Activated CD4-positive, alpha-beta T cell treated with anti-CD3 and anti-CD28 coated beads for 1 hour (primary cell): Measurements from ENCODE around the gene HSPH1.

Experiments used
- DNase-seq: peaks from one replicate; pipeline ENCODE4 v3.0.0-alpha.2; 2020

HSPH1 gene

DNA sequence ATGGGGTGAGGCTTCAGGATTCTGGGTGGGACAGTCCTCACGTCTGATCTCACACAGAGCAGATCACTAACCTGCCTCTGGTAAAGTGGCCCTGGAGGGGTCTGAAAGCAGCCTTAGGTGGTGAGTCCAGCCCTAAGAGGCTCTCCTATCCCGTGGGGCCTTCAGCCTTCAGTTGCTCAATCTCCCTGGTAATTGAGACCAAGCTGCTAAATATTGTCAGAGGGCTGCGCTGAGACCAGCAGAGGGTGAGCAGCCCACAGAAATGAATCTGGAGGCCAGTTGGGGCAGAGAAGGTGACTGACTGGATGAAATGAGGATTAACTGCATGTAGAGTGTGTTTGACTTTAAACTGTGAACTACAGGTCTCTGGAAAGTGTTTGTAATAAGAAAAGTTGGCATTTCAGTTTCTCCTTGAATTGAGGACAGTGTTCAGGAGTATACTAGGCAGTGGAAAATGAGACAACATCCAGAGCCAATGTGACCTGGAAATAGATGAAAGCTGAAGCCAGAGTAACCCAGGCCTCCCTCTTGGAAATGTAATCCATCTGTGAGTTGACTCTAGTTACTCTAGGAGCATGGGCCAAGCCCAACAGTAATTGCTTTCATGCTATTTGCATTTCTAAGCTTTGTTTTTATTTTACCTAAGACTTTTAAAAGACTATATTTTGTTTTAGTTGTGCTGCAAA, 14.3 kb upstream of the HSPH1 start:
- no peak for DNase-seq

DNA sequence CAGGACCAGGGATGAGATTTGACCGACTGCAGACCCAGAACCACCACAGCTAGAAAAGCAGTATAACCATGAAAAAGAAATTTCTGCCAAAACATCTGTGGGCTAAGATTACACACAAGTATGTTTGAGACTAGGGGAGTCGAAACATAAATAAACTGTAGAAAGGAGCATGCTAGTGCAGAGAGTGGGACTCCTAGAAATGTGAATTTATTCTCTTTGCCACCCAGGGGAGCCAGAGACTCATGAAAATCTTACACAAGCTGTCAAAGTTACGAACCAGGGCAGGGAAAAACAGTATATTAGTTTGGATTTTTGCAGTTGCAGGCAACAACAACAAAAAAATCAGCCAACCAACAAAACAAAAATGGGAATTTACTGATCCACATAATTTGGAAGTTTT, 12.3 kb upstream of the HSPH1 start:
- no peak for DNase-seq

DNA sequence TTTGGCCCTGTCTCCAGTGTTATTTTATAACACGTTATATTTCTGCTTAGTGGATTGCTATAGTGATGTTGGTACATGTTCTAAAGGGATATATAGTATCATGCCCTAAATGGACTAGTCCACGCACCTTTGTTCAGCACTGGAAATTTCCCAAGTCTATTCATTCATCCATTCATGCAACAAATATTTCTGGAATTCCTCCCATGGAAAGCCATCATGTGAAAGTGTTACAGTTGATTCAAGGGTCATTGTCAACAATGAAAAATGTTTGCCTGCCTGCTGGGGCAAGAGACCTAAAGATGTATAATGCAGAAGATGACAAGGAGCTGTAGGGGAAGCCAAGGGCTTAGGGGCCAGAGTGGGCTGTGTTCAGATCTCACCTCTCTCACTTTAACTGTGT, 10.8 kb upstream of the HSPH1 start:
- no peak for DNase-seq

DNA sequence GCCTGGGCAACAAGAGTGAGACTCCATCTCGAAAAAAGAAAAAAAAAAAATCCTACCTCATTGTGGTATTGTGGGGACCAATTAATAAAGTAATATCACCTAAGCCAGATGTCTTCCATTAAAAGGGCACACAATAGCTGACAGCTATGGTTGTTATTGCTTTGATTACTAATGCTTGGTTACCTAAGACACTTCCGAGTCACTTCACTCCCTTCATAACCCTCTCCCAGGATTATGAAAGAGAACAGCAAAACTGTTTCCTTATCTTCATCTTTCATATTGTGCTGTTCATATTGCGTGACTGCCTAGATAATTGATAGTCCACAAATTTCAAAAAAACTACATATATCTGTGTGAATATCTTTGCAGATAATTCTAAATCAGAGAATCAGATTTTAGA, 10.3 kb upstream of the HSPH1 start:
- DNase-seq: no peak

DNA sequence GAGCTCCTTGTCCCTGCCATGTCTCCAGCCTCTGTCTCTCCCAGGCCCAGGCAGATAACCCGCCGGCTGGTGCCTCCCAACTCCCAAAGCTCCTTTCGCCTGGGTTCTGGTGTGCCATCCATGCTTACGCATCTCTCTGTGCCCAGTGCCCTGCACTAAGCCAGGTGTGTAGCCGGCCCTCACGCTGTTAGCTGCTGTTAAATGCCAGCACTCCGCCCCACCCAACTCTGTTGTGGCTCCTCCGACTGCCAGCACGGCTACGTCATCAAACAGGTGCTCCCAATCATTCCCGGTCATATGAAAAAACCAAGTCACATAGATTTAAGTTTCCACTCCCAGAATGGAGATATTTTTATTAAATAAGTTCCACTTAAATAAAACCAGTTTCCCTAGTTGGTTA, 7.0 kb upstream of the HSPH1 start:
- DNase-seq: no peak

DNA sequence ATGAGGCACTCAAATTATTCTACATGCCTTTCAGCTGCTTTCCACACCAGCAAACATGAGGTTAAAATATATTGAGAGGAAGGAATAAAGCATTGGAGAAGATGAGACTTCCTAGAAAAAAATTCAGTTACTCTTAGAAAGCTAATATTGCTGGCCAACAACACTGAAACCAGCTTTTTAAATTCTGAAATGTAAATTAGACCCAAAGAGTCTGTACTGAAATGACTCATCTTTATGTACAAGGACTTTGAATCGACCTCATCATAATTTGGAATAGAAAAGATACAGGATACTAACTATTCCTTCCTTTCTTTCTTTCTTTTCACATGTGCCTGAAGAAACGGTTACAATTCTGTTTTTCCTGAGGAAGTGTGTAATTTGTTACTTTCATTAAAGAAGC, 6.5 kb upstream of the HSPH1 start:
- DNase-seq: no peak

DNA sequence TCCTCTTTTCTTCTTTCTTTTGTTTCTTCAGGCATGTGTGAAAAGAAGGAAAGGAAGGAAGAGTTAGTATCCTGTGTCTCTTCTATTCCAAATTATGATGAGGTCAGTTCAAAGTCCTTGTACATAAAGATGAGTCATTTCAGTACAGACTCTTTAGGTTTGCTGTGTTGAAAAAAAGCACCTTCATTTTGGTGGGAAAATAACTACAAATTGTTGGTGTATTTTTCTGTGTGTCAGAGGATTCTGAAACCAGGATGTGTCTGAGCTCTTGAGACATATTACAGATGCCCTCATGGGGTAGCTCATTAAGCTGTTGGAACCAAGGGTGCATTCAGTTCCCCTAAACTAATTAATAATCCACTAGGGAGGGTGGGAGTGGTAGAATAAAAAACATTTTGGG, 5.8 kb upstream of the HSPH1 start:
- DNase-seq: no peak

DNA sequence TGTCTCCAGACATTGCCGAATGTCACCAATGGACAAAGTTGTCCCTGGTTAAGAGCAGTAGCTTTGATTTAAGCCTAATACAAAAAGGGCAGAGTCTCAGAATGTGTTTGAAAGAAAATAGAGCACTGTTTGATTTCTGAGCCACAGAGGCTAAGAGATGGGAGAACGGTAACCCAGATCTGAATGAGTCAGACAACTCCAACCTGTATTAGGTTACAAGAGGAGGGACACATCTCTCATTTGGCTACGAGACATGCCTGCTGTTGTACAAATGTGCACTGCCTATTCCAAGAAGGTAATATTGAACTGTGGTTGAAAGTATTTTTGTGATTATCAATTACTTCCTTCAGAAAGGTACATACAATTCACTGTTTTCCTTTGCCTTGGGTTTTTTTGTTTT, 4.9 kb upstream of the HSPH1 start:
- no peak for DNase-seq

DNA sequence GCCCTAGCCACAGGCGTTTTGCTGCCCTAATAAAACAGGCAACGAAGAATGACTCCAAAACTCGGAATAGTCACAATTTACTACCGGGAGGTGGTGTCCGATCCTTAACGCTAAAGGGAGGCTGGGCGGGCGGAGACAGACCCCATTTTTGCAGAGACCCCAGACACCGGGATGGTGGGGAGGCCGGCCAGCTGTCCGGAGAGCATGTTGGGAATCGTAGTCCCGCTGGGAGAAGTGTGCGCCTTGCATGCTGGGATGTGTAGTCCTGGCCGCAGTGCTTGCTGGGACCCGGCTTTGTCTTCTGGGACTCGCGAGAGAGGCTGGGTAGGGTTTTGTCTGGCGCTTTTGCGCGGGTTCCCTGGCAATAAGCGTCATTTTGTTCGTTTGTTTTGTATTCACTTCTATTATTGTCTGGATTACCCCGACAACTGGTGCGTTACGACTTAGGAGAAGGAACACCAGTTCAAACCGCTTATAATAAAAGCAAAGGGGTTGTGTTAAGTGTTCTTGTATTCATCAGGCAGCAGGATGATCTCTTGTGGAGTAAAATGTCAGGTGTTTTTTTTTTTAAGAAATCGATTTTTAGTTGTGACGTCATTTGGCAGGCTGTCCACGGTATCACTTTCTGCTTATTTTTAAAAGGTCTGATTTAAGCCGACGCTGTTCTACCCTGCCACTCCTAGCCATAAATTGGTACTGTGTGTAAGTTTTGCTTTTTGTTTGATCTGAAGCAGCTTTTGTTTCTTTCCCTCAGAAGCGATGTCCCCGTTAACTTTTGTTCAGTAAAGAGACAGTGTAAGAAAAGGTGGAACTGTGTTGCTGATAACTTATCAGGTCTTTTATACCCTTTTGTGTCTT, 676 bp upstream of the HSPH1 start:
- DNase-seq: peak; percentile 92

DNA sequence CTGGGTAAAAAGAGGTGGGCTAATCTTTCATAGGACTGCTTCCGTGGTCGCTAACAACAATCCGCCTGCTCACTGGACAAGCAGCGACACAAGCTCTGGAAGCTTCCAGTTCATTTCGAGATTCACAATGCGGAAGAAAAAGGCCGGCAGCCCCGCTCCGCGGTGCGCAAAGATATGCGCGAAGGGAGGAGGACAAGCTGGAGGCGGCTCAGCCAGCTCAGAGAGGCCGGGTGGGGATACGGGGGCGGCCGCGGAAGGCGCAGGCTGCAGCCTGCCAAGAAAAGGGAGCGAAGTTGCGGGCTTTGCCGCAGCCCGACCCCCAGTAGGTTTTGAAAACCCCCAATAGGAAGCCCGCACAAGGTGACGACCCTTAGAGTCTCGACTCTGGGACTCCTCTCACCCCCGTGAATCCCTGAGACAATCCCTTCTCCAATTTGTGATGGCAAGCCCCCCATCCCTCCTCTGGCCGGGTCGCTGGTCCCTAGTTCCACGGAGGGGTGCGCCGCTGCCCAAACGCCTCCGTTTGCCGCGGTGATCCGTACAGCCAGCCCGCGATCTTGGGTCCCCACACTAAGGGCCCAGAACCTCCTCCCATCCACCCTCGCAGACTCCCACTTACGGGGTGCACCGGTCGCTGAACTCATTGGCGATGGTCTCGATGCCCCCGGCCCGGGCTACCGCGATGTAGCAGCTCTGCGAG, 697 bp downstream of the HSPH1 start:
- peak; percentile 42 for DNase-seq

DNA sequence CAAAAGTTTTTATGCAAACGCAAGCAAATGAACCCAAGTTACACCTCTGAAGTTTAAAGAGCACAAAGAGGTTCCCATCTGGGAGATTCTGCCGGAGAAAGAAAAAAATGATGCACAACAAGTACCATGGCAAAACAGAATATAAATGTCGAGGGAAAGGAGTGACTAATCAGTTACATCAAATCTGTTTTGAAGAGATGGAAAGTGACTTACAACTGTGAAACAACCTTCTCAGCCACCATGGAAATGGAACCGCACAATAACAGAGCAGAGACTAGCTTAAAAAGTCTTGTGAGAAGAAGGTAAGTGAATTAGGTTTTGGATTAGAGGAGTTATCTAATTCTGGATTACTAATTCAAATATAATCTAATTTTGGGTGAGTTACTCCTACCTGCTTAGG, 2.4 kb downstream of the HSPH1 start:
- DNase-seq: no peak

DNA sequence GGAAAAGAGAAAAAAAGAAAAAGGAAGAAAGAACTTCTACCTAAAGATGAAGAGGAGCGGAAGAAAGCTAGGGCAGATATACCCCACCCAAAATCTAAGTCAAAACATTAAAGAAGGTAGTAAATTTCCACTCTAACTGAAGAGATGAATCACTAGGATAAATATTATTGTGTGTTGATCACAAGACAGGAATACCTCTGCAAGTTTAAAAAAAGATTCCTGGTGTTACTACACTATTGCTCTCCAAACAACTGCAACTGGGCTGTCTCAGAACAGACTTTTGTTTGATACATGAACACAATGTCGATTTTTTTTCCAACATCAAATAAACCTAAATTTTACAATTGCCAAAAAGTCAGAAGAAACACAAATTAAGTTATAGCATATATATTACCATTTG, 6.8 kb downstream of the HSPH1 start:
- DNase-seq: no peak

DNA sequence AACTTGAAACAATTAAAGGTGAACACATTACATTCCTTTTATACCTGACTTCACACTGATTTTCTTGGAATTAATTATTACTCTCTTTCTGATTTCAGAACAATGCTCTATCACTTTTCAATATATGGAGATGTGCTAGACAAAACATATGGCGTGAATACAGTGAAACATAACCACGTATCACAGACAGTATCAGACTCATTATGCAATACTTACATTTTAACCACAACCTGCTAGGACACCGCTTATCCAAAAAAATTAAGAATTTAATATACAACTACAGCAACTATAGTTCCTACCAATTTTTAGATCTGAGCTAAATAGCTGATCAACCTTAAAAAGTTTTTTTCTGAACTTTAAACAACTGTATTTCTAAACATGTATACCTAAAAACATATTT, 9.9 kb downstream of the HSPH1 start:
- no peak for DNase-seq

DNA sequence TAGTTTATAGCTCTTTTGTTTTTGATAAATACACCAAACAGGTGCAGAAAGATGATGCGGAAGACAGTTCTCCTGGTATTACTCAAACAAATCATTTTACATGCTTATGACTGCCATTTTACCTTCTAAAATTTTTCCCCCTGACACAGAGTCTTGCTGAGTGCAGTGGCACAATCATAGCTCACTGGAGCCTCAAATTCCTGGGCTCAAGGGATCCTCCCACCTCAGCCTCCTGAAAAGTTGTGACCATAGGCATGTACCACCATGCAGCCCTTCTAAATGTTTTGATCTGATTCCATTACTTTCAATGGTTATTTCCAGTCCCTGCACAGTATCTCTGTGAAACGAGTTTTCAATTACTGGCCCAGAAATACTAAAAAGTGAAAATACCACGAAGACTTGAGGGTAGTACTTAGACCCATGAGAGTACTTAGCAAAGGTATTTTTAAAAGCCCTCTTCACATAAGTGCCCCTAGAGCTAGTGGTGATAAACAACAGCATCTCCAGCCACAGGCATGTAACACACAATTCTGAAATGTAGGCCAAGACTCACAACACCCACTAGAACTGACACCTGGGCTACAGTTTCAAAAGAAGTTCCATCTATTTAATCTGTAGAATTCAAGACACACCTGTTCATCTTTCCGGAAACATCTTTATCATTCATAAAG, 11.3 kb downstream of the HSPH1 start:
- DNase-seq: no peak

DNA sequence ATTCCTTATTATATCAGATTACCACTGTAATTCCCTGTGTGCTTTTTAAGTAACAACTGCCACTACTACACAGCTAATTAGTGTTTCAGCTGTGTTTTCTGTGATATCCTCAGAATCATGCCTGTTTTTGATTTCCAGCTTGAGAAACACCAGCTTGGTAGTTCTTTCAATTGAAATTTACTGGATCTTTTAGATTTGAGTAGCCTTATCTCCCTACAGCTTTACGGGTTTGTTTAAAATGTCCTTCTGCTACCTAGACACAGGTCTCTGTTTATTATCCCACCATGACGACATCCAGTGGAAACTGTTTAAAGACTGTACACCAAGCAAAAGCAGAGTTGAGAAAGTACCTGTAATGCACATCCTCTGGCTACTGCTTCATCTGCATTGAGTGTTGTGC, 12.1 kb downstream of the HSPH1 start:
- no peak for DNase-seq

DNA sequence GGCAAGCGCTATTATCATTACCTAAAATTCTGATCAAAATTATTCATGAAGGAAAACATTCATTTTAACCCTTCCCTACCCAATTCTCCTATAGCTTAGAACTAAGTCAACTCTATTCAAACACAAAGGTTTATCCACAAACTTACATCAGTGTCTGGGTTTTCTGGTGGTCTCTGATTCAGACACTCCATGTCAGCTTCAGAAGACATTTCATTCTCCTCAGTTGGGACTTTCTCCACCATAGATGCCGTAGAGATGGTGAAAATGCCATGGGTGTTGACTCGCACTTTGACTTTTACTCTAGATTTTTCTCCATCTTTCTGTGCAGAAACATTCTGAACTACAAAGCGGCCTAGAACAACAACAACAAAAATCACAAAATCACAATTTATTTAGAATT, 16.3 kb downstream of the HSPH1 start:
- no peak for DNase-seq

DNA sequence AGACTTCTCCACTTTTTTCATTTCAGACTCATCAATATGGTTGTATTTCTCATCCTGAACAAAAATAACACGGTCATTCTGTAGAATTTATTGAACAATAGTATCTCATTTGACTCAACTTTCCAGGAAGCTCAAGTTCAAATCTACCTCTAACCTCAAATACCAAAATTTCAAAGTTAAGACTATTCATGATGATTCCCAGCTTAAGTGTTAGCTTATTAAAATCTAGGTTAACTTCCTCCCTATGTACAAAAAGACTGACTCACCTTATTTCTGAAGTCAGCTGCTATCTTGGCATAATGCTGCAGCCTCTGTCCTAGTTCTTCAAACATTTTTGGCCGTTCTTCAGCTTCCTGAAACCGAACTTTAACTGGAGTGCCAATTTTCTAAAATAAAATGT, 23.2 kb downstream of the HSPH1 start:
- no peak for DNase-seq

DNA sequence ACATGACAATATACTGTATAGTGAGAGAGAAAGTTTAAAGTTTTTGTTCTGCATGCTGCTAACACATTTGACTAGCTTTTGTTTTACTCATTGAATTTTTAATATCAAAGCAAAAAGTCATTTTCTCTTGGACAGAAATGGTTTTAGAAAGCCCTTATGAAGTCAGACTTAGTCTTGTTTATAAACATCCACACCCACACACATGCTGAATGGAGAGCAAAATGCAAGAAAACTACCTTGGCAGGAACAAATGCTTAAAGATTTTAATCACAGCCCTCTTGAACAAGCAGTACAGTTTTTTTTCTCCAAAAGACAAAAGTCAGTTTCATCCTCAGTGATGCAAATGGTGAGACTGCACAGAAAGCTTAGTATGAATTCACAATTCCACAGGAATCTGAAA, 25.0 kb downstream of the HSPH1 start:
- no peak for DNase-seq

DNA sequence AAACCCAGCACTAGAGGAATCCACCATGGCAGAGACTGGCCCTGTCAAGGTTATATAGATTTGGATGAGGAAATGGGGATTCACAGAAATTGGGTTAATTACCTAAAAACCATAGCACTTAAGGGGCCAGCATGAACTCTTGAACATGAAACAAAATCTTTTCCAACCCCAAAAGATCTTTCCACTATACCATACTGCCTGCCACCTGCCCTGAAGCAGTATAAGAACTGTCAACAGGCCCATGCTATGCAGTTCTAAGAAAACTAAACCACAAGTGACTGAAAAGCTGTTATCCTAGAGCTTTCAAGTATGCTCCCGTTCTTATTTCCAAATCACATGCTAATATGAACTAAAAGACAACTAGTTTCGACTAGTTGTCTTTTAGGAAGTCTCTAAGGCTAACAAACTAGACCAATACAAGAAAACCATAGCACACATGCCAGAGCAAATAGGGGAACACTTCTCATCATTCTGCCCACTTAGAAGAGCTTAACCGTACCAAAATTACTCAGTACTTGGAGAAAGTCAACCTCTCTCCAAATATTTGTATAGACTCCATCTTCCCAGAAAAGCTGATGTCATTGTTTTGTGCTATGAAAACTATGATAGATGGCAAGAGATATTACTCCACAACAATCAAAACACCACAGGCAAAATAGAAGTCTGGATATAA, 27.5 kb downstream of the HSPH1 start:
- no peak for DNase-seq

DNA sequence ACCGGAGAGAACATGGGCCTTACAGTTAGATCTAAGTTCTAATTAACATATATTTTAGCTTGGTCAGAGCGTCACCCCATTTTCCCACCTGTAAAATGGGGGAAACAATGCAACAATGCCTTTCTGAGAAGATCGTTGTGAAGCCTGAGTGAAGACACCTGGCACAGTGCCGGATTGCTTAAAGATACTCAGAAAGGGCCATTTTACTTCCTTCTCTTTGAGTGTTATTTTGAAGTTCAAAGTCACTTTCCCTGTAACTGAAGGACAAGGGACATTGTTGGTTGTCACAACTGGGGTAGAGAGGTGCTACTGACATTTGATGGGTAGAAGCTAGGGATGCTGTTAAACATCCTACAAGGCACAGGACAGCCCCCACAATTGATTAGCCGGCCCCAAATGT, 28.1 kb downstream of the HSPH1 start:
- no peak for DNase-seq

DNA sequence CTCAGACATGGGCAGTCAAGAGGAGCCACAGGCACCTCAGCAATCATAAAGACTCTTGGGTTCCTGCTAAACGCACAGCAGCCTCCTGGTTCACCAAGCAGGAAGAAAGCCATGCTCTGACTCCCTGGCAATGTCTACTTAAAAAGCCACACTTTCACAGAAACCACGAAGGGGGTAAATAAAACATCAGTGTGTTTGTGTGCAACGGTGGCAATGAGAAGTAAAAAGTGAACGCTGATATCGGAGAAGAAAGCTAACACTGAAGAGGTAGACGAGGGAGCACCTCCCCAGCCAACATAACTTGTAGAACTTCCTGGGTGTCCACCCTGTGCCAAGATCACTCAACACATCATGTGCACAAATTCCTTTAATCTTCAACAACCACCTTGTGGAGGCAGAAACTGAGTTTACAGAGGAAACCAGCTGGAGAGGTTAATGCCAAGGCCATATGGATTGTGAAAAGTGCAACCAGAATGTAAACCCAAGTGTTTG, 30.2 kb downstream of the HSPH1 start:
- DNase-seq: no peak

DNA sequence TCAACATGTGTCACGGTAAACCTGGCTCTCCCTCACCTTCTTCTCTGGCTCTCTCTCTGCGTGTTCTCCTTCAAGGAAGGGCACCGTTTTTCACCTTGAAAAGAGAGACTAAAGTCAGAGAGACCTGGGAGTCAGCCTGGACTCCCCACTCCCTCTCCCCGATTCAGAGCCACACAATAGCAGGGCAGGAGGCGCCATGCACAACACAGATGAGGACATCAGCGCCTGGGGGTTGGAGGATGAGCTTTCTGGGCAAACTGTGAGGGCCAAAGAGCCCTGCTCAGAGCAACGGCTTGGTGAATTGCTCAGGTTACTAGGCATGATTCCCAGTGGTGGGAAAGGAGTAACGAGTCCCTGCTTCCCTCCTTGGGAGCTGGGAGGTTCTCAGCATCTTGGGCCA, 32.3 kb downstream of the HSPH1 start:
- no peak for DNase-seq

DNA sequence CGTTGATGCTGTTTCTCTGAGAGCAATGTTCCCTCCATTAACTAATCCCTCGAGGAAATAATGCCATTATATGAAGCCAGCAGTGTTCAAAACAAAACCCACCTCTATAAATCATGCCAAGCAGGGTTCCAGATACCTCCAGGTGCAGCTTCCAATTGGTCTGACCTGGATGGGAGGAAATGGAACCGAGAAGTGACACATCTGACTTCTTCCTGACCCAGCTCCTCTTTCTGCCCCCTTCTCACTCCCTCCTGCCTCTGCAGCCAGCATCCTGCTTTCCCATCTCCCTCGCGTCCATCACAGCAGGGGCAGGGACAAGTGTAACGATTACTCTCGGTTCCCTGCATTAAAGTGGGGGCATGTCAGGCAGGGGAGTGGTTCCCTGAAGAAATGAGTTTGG, 37.5 kb downstream of the HSPH1 start:
- no peak for DNase-seq
